ENCODE measurements around the gene LRSAM1.
"Not testable (repeated sequence)": the region's sequence is repeated elsewhere in the genome, so short reads cannot be mapped to it uniquely, and the experiment has no call there.

LRSAM1 gene

DNA sequence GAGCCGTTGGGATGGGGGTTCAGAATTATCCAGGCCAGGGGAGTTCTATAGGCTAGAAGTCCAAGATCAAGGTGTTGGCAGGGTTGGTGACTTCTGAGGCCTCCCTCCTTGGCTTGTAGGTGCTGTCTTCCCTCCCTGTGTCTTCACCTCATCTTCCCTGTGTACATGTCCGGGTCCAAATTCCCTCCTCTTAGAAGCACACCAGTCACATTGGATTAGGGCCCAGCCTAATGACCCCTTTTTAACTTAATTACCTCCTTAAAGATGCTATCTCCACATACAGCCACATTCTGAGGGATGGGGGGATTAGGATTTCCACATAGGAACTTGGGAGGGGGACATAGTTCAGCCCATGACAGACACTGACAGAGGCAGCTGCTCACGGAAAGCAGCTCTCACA lies 12.1 kb downstream of the LRSAM1 start:
- no peak for DNase-seq

DNA sequence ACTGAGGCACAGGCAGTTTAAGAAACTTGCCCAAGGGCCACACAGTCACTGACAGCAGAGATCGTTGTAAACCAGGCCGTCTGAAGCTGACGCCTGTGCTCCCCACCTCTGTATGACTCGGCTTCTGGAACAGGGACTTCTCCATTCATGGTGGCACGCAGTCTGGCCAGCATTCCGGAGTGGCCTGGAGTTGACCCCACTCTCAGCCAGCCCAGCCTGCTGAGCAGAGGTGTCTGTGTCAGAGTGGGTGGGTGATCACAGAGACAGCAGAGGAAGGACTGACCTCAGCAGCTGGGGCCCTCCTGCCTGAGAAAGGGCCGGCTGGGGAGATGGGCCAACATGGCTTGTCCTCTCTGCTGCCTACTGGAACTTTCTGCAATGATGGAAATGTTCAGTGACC lies 12.6 kb downstream of the LRSAM1 start:
- no peak for DNase-seq

DNA sequence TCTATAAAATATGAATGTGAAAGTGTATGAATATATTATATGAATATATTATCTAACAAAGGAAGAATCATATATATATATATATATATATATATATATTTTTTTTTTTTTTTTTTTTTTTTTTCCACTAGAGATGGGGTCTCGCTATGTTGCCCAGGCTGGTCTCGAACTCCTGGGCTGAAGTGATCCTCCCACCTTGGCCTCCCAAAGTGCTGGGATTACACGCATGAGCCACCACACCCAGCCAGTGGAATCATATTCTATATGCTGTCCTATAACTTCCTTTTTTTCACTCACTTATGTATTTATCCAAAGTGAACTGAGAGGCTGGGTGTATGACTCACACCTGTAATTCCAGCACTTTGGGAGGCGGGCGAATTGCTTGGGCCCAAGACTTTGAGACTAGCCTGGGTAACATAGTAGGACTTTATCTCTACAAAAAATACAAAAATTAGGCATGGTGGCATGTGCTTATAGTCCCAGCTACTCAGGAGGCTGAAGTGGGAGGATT lies 15.2 kb downstream of the LRSAM1 start:
- DNase-seq = not testable (repeated sequence)

DNA sequence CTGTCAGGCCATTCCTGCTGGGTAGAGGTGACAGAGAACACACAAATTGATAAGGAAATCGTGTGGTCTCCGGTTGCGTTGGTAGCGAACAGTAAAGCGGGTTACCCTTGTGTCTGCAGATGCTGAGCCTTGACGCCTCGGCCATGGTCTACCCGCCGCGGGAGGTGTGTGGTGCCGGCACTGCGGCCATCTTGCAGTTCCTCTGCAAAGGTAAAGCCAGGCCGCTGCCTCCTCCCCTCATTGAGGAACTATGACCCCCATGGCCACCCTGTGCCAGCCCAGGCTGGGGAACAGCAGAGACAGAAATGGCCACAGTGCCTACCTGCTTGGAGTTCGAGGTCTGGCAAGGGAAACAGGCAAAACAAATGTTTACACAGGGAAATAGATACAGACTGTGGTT lies 16.3 kb downstream of the LRSAM1 start:
- no peak for DNase-seq

DNA sequence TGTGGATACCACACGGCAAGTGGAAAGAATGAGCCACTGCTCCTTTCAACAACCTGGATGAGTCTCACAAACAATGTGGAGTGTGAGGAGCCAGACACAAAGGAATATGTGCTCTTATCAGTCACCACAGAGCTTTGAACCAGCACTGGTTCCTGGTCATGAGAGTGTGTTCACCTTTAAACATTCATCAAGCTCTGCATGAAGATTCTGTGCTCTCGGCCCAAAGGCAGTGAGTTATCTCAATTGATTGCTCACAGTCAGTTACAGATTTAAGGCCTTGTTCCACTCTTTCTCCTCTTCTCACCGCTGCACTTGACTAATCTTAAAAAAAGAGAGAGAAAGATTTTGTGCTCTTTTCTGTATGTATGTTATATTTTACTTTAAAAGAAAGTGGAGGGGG lies 19.4 kb downstream of the LRSAM1 start:
- DNase-seq = no peak

DNA sequence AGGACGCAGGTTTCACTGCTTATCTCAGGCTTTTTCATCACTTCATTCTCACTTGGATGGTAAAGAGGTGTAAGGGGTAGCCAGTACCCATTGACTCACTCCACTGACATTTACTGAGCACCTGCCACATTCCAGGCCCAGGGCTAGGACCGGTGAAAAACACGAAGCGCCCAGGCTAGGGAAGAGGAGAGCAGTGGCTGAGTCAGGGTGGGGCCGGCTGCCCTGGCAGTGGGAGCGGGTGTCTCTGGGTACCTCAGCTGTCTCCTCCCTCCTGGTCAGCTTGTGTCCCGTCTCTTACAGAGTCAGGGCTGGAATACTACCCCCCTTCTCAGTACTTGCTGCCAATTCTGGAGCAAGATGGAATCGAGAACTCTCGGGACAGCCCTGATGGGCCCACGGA lies 22.2 kb downstream of the LRSAM1 start:
- DNase-seq = no peak

DNA sequence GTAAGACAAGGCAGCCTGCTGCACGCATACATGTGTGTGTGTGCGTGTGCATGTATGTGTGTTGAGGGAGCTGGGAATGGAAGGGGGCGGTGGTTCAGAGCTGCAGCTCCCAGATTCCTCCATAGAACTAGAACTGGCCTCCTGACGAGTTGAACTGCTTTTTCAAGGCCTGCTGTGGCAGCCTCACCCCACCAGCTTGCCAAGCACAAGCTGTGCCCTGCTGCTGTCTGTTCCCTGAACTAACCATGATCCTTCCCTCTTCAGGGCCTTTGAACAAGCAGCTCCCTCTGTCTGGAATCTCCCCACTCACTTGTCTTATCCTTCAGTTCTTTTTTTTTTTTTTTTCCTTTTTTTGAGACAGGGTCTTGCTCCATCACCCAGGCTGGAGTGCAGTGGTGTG lies 22.6 kb downstream of the LRSAM1 start:
- no peak for DNase-seq

DNA sequence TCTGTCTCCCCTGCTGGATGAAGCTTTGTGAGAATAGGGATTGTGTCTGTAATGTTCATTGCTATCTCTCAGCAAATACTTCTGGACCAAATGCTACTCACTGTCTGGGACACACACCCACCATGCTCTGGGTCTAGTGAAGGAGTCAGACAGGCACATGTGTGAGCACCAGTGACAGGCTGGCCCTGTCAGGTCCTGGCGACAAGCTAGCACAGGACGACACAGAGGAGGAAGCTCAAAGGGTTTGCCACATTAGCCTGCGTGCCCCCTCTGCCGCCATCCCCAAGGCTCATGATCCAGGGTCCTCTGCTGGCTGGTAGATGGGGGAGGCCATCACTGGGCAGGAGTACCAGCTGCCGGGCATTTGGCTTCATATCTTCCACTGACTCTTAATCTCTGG lies 23.3 kb downstream of the LRSAM1 start:
- DNase-seq = no peak

DNA sequence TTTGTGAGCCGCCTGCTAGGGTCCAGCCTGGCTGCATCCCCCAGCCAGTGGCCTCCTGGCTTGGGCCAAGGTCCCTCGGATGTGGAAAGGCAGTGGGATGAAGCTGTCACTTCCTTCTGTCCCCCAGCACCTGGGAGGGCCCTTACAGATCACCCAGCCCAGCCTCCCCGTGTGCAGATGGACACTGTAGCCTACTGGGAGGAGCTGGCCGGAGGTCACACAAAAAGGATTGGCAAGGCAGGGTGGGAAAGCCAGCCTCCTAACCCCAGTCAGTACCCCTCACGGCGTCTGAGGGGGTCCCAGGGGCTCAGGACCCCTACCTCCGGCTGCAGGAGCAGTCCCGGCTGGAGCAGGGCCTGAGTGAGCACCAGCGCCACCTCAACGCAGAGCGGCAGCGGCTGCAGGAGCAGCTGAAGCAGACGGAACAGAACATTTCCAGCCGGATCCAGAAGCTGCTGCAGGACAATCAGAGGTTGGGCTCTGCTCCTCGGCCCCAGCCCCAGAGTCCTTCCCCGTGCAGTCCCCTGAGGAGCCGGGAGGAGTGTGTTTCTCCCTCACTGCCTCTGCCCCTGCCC lies 28.3 kb downstream of the LRSAM1 start:
- DNase-seq = no peak

DNA sequence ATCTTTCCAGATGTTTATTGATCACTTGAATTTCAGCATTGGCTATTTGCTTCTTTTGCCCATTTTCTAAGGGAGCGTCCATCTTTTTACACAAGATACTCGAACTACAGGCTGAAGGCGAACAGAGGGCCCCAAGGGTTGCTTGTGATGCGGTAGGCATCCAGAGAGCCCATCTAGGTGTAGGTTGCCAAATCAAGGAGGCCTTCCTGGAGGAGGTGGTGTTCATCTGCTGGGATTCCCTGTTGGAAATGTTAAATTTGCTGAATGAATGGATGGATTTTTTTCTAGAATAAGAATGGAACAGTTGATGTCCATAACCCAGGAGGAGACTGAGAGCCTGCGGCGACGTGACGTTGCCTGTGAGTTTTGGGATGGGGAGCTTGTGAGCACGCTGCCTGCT lies 31.4 kb downstream of the LRSAM1 start:
- no peak for DNase-seq

DNA sequence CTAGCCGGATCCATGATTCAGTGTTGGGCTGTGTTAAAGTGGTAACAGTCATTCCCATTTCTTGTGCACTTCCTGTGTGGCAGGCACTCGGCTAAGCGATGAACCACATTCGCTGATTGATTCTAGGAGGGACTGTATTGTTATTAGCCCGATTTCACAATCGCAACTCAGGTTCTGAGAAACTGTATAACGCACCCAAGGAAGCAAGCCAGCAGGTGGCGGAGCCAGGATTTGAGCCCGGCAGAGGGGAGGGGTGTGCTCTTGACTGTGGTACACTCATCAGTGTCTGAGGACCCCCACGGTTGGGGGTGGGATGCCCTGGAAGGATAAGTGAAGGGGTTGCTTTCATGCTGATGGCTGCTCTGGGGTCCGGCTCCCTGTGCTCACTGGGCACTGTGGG lies 34.7 kb downstream of the LRSAM1 start:
- DNase-seq = no peak

DNA sequence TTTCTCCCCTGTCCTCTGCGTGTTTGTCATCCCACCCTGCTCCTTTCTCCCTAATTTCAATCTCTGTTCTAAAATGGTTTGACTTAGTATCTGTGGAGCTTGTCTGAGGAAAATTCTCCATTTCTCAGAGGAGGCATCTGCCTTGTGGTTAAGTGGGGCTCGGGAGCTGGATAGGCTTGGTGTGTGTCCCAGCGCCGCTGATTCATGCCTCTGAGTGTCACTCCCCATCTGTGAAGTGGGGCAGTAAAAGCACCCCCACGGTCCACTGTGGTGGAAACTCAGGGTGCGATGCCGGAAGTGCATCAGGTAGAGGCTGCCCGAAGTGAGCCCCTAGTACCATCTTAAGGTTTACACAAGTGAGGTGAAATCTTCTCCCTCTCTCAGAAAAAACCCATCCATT lies 37.6 kb downstream of the LRSAM1 start:
- DNase-seq = no peak

DNA sequence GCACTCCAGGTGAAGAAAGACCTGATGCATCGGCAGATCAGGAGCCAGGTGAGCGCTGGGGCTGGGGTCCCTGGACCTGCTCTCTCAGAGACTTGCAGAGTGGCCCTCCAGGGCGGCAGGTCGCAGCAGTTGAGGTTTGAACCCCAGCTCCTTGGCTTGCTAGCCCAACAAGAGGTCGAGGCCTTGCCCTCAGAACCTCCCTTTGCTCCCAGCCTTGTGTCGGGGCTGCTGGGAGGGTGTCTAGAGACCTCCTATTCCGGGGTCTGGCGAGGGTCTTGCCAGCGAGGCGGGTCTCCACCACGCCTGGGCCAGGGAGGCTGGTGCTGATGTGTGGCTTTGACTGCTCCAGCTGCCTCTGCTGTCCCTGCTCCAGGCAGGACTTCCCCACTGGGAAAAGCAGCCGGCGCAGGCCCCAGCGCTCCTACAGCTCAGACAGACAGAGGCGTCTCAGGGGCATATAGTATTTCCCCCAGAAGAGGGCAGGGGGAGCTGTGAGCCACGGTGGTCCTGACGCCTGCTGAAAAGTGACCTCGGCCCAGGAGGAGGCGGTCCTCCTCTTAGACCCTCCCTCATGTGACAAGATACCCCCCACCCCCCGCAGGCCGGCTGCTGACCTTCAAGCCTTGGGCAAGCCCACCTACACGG lies 38.3 kb downstream of the LRSAM1 start:
- no peak for DNase-seq

DNA sequence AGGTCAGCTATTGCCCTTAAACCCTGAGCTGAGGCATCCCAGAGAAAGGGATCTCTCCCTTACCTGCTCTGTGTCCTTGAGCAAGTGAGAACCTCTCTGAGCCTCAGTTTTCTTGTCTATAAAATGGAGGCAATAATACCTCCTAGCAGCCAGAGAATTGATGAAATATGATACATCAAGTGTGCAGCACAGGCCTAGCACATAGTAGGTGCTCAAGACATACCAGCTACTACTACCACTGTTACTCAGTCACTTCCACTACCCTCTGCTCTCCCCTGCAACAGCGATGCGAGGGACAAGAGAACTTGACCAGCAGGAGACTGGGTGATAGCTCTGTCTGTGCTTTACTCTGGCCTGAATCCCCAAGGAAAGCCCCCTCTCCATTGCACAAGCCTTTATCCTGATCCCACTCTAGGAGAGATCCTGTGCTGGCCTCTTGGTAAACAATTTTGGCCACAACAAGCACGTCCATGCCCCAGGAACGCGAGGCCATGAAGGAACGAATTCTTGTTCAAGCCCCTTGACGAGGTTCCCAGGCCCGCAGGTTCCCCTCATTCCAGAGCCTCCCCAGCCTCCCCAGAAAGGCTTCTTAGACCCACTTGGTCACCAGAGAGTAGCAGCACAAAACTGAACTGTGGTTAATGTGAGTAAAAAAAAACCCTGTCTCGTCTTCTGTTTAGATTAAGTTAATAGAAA lies 39.4 kb downstream of the LRSAM1 start:
- no peak for DNase-seq

DNA sequence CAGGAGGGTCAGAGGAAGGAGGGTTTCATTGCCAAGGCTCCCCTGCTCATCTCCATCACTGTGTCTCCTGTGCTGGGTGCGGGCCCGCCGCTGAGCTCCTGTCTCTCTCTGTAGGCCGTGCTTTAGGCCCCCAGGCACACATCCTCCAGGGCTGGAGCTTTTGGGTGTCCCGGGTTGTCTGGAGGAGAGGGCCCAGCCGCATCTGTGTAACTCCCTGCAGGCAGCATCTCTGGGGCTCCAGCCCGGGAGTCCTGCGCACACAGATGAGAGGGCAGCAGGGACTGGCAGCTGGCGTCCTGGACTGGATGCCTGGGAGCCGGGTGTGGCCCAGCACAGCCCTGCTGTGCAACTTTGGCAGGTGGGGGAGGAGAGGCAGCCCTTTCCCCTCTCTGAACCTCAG lies 40.2 kb downstream of the LRSAM1 start:
- DNase-seq = no peak

DNA sequence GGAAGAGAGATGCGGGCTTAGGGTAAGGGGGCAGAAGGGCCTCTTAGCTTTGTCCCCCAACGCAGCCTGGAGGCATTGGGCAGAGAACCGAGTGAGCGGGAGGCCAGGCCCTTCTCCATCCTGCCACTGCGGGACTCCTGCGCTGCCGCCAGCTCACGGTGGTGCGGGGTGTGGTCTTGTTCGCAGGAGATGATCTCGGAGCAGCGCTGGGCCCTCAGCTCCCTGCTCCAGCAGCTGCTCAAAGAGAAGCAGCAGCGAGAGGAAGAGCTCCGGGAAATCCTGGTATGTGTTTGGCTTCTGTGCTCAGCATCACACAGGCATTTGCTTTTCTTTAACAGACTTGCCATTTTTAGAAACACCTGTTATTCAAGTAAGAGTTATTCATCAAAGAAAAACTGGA lies 41.3 kb downstream of the LRSAM1 start:
- no peak for DNase-seq

DNA sequence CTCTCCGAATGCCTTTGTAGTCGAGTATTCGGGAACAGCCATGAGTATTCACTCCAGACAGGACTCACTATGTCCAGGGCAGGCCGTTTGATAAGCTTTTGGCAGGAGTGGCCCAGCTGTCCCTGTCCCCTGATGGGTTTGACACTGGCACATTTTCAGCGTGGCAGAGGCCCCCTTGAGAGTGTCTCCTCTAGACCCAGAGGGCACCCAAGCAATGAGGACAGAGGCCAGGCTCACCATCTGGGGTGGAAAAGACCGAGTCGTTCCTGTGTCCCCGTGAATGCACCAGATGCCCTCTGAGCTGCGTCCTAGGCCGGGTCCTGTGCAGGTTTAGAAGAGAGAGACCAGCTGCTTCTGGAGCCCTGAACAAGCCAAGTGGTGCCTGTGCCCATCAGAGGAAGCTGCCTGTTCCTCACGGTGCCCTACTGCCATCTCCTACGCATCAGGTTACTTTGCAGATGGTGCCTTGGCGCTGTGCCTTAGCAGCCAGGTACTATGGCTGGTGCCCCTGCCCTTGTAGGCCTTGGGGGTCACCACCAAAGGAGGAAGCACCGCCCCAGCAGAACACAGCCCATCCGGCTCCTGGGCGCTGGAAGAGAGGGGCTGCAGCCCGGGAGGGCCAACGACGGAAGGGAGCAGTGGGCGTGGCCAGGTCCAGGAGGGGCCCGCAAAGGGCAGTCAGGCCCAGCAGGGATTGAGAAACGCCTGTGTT lies 42.4 kb downstream of the LRSAM1 start:
- no peak for DNase-seq

DNA sequence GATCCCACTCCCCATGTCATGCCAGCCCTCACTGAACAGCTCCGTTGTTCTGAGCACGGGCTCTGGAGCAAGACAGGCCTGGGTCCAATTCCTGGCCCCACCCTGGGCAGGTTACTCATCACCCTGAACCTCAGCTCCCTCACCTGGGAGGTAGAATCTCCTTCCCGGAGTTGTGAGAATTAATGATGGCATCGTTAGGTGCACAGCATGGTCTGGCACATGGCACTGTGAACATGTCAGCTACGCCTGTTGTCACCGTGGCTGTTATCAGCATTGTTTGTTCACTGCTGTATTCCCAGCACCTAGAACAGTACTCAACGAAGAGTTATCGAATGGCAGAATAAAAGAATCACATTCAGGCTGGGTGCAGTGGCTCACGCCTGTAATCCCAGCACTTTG lies 43.0 kb downstream of the LRSAM1 start:
- no peak for DNase-seq

DNA sequence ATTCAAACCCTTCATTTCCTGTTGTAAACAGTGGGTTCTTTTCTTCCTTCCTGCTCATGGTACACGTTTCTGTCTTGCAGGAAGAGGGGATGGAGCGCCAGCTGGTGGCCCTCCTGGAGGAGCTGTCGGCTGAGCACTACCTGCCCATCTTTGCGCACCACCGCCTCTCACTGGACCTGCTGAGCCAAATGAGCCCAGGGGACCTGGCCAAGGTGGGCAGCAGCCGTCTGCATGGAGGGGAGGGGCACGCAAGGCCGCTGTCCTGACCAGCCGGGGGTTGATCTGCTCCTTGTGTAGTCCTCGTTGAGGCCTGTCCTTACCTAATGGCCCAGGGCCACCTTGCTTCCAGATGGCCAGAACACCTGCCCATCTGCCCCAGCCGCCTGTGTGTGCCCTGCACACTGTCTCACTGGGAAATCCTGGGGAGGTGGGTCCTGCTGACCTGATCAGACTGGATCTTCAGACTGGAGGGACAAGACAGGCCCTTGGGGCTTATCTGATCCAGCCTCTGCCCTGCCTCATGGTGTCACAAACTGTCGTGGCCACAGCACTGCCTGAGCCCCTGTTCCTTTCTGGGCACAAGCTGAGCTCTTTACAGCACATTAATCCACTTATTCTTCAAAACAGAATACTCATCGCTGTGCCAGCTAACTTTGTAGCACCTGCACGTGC lies 44.7 kb downstream of the LRSAM1 start:
- no peak for DNase-seq

DNA sequence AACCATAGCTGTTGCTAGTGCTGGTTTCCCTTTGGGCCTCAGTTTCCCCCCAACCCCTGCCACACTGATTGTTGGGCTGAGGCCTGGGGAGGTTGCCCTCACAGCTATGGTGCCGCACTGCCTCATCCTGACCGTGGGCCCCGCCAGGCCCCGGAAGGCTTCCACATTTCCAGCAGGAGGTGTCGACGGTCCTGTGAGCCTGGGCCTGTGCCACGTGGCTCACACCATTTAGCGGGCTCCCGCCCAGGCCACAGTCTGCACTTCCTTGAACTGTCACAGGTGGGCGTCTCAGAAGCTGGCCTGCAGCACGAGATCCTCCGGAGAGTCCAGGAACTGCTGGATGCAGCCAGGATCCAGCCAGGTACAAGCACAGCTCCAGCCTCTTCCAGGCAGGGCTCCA lies 45.7 kb downstream of the LRSAM1 start:
- DNase-seq = no peak

DNA sequence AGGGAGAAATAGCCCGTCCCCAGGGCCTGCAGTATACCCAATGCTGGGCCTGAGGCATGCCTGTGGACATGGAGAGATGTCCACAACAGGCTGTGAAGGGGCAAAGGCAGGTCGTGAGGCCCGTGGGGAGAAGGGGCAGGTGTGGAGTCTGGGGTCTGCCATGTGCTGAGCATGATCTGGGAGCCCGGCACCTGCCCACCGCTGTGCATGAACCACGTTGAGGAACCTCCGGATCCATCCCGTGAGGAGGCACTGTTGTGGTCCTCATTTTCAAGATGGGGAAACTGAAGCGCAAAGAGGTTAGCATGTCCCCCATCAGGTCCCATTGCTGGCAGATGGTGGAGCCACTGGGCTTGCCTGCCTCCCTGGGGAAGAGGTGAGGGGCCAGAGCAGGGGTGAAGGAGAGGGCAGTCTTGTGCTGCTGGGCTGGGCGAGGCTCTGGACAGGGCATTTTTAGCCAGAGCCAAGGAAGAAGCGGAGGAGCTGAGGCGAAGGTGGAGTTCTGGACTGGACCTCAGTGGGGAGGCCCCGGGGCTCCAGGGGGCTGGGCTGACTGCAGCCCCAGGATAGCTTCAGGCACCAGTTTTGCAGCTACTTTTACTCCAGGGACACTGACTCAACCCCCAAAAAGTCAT lies 46.5 kb downstream of the LRSAM1 start:
- DNase-seq = no peak

DNA sequence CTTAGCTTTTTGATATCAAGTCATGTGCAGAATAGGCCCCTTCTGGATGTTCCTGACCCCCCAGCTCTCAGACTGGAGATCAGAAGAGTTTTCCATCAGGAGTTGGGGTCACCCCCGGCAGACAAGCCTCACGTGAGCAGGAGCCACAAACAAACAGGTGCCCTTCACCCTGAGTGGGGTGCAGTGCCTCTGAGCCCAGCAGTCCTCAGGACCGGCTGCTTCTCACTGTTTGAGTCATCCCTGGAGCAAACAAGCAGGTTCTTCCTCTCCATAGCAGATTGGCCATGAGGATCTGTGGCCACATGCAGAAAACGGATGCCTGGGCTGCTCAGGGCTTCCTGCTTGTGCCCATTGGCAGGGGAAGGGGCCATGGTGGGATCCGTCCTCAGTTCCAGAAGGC lies 47.0 kb downstream of the LRSAM1 start:
- no peak for DNase-seq

DNA sequence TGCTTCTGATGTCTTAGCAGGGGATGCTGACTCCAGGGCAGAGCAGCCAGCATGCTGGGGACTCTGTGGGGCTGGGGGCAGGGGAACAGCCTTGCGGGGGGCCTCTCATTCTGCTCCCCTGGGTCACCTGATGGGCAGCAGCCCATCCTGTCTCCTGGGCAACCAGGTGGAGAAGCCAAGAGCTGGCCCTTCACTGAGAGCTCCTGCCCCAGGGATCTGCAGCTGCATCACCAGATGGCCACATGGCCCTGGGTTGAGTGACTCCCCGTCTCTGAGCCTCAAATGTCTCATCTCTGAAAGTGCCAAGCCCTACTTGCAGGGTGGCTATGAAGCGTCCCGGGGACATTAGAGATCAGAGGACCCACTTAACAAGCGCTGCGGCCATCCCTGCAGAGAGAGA lies 49.1 kb downstream of the LRSAM1 start:
- DNase-seq = no peak
